Amniotic stem cell (primary cell): ENCODE data around the gene PHPT1.

ENCODE experiments used
- DNase-seq: peaks from one replicate; lab custom pipeline; 2025; lab: John Stamatoyannopoulos, UW

Gene PHPT1

DNA sequence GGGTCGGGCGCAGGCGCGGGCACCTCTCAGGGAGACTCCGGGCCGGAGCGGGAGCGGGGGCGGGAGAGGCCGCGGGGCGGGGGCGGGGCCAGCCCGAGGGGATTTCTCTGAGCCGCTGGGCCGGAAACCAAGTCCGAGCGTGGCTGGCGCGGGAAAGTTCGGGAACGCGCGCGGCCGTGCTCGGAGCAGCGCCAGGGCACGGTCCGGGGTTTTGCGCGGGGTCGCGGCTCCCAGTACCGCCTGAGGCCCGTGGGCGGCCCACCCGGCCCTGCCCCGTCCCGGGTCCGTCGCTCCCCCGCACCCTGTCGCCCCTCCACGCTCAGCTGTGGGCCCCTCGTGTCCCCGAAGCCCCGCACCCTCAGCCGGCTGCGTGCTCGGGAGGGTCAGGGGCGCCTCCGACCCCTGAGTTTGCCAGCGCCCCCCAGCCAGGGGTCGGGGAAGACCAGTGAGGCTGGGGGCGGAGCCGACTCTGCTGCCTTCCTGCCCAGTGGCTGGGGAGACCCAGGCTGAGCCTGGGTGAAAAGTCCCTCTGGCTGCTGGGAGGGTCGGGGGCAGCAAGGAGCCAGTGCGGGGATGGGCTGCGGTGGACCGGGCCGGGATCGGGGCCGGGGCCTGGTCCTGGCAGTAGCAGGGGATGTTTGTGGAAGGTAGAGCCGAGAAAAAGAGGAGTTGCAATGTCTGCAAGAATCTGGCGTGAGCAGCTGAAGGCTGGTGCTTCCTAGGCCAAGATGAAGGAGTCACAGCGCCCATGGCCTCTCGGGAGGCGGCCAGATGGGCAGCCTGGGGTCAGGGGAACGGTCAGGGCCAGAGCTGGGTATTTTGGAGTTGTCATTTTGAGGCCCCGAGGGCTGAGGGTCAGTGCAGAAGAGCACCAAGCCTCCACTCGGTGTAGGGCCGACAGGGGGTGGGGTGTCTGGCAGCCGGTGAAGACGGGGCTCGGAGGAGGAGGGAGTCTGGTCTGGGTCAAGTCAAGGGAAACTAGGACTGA lies 37.7 kb downstream of the PHPT1 start:
- no peak for DNase-seq

DNA sequence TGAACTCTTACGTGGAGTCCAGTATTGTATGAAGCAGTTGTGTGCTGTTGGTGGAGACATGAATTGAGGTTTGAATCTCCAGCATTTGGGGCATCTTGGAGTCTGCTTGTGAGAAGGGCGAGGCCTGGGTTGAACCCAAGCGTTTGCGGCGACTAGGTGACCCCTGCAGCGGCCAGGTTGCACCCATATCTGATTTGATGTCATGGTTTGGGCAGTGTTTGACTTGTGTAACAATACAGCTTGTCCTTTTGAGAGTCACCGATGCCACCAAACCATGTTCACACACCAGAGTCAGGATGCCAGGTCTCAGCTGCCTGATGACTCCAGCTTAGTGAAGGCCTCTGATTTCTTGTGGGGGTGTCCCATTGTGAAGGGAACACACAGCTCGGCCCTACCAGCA lies 39.2 kb downstream of the PHPT1 start:
- DNase-seq: no peak

DNA sequence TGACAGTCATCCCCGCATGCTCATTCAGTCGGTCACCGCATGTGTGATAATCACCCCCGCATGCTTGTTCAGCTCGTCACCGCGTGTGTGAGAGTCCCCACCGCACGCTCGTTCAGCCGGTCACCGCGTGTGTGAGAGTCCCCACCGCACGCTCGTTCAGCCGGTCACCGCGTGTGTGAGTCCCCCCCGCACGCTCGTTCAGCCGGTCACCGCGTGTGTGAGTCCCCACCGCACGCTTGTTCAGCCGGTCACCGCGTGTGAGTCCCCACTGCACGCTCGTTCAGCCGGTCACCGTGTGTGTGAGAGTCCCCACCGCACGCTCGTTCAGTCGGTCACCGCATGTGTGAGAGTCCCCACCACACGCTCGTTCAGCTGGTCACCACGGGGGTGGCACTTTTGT lies 40.6 kb downstream of the PHPT1 start:
- DNase-seq: no peak

DNA sequence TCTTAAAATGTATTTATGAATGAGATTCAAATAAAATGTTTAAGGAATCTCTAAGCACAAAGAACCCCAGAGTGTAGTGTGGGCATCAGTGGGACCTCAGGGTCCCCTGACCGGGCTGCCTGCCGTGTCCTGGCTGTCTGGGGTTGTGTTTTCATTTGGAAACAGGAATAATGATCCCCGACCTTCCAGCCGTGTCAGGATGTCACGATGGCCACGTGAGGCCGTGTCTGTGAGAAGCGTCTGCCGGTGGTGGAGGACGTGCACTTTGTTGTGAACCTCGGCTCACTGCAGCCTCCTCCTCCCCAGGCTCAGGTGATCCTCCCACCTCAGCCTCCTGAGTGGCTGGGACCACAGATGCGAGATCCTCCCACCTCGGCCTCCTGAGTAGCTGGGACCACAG lies 41.5 kb downstream of the PHPT1 start:
- DNase-seq: no peak

DNA sequence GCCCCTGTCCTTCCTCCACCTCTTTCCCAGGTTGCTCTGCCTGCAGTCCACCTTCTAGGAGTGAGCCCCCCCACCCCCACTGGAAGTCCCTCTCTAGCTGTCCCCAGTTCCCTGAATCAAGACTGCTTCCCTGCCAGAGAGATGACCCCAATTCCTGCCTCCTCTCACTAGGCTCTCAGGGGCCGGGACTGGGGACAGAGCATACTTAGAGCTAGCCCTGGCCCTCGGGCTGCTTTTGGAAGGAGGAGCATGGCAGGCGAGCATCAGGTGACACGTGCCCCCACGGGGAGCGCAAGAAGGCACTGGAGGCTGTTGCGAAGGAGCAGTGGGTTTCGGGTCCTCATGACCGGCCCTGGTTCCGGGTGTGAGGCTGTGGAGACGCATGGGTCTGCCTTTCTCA lies 46.8 kb downstream of the PHPT1 start:
- DNase-seq: no peak

DNA sequence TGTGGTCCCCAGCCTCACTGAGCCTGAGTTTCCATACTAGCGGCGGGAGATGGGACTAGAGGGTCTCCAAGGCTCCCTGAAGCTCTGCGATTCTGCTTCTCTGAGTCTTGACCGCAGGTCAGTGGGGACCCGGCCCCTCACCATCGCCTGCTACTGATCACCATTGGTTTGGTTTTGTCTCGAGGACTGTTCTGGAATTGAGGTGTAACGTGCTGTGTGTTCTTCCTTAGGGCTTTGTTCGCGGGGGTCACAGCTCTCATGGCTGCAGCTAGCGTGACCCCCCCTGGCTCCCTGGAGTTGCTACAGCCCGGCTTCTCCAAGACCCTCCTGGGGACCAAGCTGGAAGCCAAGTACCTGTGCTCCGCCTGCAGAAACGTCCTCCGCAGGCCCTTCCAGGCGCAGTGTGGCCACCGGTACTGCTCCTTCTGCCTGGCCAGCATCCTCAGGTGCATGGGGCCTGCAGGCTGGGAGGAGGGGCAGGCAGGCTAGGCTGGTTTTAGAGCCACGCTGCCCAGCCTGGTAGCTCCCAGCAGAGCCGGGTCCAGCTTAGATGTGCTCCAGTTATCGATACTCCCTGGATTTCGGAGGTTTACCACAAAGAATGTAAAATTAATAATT lies 49.4 kb downstream of the PHPT1 start:
- no peak for DNase-seq

DNA sequence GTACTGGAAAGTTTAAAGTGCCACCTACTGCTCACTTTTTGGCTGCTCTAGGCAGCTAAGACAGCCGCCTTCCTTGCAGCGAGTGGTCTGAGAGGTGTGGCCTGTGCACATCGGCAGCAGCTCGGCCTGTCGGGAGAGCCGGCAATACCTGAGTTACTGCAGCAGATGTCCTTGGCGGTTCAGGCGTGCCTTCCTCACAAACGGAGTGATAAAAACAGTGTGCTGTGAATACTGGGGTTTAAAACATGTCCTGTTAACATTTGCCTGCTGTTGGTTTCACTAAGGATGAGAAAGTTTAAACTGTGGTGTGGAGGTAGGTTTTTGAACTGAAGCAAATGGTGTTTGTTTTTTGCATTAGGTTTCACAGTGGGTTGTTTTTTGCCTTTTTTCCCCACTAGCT lies 50.0 kb downstream of the PHPT1 start:
- no peak for DNase-seq

DNA sequence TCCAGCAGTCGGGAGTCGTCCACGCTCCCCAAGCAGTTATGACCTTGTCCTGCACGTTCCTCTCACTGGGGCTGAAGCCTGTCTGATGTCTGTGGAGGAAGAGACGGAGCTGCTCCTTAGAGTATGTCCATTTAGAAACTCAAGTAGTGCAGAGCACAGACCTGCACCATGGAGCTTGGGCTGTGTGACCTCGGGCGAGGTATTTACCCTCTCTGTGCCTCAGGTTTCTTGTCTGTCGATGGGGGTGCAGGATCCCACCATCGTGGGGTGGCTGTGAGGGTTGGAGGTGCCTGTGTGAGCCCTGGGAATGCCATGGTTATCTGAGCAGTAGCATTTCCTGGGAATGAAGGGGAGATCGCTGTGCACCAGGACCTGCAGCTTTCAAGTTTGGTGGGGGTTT lies 51.3 kb downstream of the PHPT1 start:
- DNase-seq: no peak
